ENCODE measurements around the gene BRIP1.
"Not testable (repeated sequence)": the region's sequence is repeated elsewhere in the genome, so short reads cannot be mapped to it uniquely, and the experiment has no call there.

Gene BRIP1

DNA sequence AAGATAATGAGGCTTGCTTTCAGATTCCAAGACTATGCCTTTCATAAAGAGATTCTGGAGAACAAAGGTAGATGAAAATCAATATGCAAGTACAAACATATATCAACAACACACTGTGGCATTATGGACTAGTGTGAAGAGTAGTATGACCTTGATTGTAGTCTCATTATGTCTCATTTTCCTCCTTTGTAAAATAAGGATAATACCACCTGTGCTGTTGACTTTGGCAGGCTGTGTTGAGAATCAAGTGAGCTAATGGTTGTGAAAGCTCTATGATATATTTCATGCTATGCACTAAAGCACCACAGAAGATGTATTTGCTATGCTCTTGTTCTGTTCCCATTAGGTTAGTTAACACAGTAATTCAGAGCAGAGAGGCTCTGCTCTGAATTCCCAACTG, 193.8 kb downstream of the BRIP1 start:
- no peak overlapping the region for H3K27ac ChIP-seq
- no peak for TF ChIP-seq ZFX (IDR thresholded peaks at IDR 0.05; ENCODE audit: borderline replicate concordance)
- TF ChIP-seq, protein P1, sequence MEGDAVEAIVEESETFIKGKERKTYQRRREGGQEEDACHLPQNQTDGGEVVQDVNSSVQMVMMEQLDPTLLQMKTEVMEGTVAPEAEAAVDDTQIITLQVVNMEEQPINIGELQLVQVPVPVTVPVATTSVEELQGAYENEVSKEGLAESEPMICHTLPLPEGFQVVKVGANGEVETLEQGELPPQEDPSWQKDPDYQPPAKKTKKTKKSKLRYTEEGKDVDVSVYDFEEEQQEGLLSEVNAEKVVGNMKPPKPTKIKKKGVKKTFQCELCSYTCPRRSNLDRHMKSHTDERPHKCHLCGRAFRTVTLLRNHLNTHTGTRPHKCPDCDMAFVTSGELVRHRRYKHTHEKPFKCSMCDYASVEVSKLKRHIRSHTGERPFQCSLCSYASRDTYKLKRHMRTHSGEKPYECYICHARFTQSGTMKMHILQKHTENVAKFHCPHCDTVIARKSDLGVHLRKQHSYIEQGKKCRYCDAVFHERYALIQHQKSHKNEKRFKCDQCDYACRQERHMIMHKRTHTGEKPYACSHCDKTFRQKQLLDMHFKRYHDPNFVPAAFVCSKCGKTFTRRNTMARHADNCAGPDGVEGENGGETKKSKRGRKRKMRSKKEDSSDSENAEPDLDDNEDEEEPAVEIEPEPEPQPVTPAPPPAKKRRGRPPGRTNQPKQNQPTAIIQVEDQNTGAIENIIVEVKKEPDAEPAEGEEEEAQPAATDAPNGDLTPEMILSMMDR (IDR thresholded peaks at IDR 0.05): no peak

DNA sequence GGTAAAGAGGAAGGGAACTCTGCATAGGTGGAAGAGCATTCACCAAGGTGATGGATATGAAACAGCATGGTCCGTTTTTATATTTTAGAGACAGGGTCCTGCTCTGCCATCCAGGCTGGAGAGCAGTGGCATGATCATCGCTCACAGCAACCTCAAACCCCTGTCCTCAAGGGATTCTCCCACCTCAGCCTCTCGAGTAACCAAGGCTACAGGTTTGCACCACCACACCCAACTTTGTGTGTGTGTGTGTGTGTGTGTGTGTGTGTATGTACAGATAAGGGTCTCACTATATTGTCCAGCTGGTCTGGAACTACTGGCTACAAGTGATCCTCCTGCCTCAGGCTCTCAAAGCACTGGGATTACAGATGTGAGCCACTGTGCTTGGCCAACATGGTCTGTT, 194.8 kb downstream of the BRIP1 start:
- H3K27ac ChIP-seq: no peak overlapping the region
- no peak for TF ChIP-seq ZFX (IDR thresholded peaks at IDR 0.05; ENCODE audit: borderline replicate concordance)
- TF ChIP-seq, protein P1 (IDR thresholded peaks at IDR 0.05): no peak

DNA sequence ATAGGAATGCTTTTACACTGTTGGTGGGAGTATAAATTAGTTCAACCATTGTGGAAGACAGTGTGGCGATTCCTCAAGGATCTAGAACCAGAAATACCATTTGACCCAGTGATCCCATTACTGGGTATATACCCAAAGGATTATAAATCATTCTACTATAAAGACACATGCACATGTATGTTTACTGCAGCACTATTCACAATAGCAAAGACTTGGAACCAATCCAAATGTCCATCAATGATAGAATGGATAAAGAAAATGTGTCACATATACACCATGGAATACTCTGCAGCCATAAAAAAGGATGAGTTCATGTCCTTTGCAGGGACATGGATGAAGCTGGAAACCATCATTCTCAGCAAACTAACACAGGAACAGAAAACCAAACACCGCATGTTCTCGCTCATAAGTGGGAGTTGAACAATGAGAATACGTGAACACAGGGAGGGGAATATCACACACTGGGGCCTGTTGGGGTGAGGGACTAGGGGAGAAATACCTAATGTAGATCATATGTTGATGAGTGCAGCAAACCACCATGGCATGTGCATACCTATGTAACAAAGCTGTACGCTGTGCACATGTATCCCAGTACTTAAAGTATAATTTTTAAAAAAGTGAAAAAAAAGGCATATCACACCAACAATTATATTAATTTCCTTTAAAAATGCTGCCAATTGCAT, 196.8 kb downstream of the BRIP1 start:
- H3K27ac ChIP-seq: not testable (repeated sequence)

DNA sequence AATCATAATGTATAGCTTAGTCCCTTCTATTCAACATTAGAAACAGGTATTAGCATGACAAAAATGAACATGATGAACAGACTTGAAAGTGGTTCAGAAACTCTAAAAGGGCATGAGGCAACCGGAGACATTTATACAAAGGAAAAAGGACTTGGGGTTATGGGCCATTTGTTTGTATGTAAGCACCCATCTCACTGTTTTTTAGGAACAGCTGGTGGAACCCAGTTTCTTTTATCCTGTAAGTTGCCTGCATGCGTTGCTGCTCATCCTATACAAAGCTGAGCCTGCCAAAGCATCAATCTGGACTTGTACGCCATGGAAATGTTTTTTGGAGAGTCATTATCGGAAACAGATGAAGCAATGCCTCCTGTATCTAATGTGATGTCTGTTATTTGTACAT, 200.0 kb downstream of the BRIP1 start:
- TF ChIP-seq ZFX (IDR thresholded peaks at IDR 0.05; ENCODE audit: borderline replicate concordance): no peak
- H3K27ac ChIP-seq: no peak overlapping the region

DNA sequence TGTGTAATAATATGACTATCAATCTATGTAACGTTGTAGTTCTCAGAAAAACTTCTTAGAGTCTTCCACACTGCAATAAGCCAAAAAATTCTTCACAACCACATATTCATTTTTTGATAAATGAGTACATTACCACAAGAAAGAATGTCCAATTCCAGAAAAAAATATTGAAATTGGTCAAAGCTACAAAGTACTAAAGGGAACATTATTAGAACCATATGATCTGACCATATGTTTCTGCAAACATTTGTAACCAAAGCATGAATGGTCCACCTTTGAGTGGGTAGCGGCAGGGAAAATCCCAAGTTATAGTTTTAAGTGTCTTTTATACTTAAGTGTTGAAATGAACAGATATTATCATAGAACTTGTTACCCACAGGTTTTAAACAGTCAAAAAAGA, 200.6 kb downstream of the BRIP1 start:
- H3K27ac ChIP-seq: no peak overlapping the region
- TF ChIP-seq, protein P1 (IDR thresholded peaks at IDR 0.05): no peak
- no peak for TF ChIP-seq ZFX (IDR thresholded peaks at IDR 0.05; ENCODE audit: borderline replicate concordance)

DNA sequence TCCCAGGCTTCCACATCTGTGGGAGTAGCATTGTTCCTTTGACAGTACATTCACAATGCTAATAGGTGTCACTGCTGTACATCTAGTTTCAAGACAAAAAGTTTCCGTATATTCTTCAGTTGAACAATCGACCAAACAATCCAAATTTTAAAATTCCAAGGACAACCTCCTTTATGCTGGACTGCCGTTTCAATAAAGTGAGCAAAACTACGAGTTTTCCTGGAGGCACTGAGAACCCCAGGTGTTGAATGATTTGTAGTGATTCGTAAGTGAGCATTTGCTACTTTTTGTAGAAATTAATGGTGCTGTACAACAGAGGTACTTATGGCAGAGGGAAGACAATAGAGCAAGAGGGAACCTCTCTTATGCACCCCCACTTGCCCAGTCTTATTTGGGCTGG, 201.1 kb downstream of the BRIP1 start:
- TF ChIP-seq, protein P1 (IDR thresholded peaks at IDR 0.05): no peak
- no peak overlapping the region for H3K27ac ChIP-seq

DNA sequence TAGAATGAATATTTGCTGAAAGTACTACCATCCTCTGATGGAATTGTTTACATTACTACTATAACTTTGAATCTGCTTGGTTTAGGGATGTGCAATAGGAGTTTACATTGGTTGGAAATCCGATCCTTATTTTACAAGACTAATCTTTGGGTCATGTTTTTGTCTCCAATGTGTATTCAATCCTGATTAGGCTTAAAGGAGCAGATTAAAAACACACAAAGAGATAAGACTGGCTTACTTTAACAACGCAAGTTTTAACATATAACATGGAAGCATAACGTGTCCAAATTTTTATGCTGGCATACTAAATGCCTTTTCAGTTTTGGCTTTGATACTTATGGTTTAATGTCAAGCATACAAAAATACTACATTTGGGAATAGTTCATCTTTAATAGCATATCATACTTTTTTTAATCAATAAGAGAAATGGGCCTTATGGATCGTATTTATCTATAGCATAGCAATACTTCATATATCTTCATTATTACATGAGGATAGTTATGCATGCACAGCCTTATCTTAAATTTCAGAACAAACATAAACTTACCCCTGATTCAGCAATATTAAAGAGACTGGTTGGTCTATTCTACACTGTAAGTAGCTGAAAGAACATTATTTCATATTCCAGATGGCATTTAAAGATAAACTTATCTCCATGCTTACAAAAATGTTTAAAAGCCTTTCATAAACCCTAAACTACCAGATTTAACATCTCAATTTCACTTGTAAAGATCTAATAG, 202.4 kb downstream of the BRIP1 start:
- no peak for TF ChIP-seq ZFX (IDR thresholded peaks at IDR 0.05; ENCODE audit: borderline replicate concordance)
- TF ChIP-seq, protein P1 (IDR thresholded peaks at IDR 0.05): no peak
- H3K27ac ChIP-seq: no peak overlapping the region

DNA sequence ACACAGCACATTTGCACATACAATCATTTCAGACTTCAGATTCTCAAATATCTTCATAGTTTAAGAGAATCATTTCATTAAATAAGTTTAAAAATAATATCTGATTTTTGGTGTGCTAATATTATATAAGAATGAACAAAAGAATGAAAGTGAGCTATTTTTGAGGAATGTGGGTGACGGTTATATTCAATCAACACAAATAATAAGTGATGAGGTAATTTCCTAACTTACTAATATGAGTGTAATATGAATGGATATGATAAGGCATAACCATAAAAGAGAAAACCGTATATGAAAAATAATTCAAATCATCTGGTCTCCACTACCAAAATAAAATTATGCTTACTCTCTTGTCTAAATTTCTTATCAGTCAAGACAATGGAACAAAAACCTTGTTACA, 203.9 kb downstream of the BRIP1 start:
- TF ChIP-seq ZFX (IDR thresholded peaks at IDR 0.05; ENCODE audit: borderline replicate concordance): no peak
- TF ChIP-seq, protein P1 (IDR thresholded peaks at IDR 0.05): no peak
- no peak overlapping the region for H3K27ac ChIP-seq
